ENCODE data around the gene CORT.

- TF ChIP-seq CTCF (IDR thresholded peaks at IDR 0.05 in 2 of 3, conservative IDR thresholded peaks at IDR 0.05 in 1 of 3; ENCODE audit: control insufficient read depth in 2 of 3, extremely low read depth in 1 of 3, insufficient read depth in 1 of 3, low read depth in 3 of 3, low read length in 3 of 3) (peak; percentile 87 to 98 (median 93); a peak in 5 of 6 replicates), TCF12 (IDR thresholded peaks at IDR 0.05; ENCODE audit: low read depth, low read length) (no peak), ZBTB4 (CRISPR knock-in tag; IDR thresholded peaks at IDR 0.05) (no peak)
These were observed 19.4 kb upstream of the CORT start, which contains the start of gene CENPS for GRCh38 chr1:10430216-10431069.
